ENCODE measurements around the gene RAB28.

GRCh38 chr4:13403833-13404232 lies 80.3 kb downstream of the RAB28 start:
- TF ChIP-seq GATA2 (IDR thresholded peaks at IDR 0.05; ENCODE audit: low read depth, low read length): no peak
- TF ChIP-seq GATA3 (IDR thresholded peaks at IDR 0.05; ENCODE audit: low read depth, low read length): no peak
